Measurements from ENCODE around the gene BATF. TPM values are rescaled to one million over a fixed set of nuclear protein-coding genes. Genes with fewer than 3 reads are reported as not detected.

BATF gene
- total RNA-seq, 1 experiment from 2014 or later: not detected

DNA sequence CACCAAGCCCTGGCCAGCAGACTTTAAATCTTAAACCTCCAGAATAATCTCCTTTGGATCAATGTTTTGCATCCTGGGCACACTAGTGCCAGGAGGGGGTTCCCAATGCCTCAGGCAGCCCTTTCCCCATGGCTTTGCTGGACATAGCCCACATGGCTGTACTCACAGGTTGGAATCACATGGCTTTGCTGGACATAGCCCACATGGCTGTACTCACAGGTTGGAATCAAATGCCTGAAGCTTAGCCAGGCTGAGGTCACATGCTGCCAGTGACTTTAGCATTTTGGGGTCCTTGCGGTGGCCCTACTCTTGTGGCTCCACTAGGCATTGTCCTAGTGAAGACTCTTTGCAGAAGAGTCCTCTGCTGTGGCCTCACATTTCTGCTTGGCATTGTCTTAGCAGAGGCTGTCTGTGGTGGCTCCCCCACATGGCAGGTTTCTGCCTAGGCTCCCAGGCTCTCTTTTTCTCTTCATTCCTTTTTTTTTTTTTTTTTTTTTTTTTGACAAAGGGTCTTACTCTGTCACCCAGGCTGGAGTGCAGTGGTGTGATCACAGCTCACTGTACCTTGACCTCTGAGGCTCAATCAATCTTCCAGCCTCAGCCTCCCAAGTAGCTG, 69.2 kb downstream of the BATF start:
- H3K4me1 ChIP-seq (ENCODE audit: low read length): peaks cover 32% of the 10 kb centered on the region
- H4K20me1 ChIP-seq (ENCODE audit: insufficient read depth, low read depth, low read length): no peaks in the 10 kb centered on the region
- no peak overlapping the region for H3K27ac ChIP-seq (ENCODE audit: low read length)
- no peaks in the 10 kb centered on the region for H3K36me3 ChIP-seq (ENCODE audit: insufficient read depth, low read length)
- H3K79me2 ChIP-seq (ENCODE audit: low read length): no peaks in the 10 kb centered on the region
- H3K9me3 ChIP-seq (ENCODE audit: low read length): no peaks in the 10 kb centered on the region; the same call in 1 of the 2 replicates
- H3K4me3 ChIP-seq (ENCODE audit: low read length): no peak overlapping the region
- H3K9ac ChIP-seq (ENCODE audit: low read length): no peak overlapping the region
- no peak overlapping the region for H2AFZ ChIP-seq (ENCODE audit: low read length)
- H3K27me3 ChIP-seq (ENCODE audit: low read length): 0 out of 2 replicates have a peak, but pooled peaks cover 6% of the 10 kb centered on the region
- no peak overlapping the region for H3K4me2 ChIP-seq (ENCODE audit: low read depth, low read length, poor library complexity, severe bottlenecking)
- peak; percentile 61 for DNase-seq
- H3K9me2 ChIP-seq (replicated peaks; ENCODE audit: insufficient read depth, low read length): no peaks in the 10 kb centered on the region

DNA sequence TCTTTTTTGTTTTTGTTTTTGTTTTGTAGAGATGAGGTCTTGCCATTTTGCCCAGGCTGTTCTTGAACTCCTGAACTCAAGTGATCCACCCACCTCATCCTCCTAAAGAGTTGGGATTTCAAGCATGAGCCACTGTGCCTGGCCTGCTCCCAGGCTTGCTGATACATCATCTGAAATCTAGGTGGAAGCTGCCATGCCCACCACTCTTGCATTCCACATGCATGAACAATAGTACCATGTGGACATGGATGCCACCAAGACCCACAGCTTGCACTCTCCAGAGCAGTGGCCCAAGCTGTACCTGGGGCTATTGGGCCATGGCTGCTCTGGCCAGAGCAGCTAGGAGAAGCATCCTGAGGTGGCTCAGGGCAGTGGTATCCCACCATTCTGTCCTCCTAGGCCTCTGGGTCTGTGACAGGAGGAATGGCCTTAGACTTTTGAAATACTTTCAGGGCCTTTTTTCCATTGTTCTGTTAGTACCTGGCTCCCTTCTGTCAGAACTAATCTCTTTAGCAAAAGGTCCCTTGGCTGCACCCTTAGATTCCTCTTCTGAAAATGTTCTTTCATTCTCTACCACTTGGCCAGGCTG, 69.8 kb downstream of the BATF start:
- Histone ChIP-seq H3K4me2 (ENCODE audit: low read depth, low read length, poor library complexity, severe bottlenecking) (no peak overlapping the region), H3K27me3 (ENCODE audit: low read length) (0 out of 2 replicates have a peak, but pooled peaks cover 4% of the 10 kb centered on the region), H3K79me2 (ENCODE audit: low read length) (no peaks in the 10 kb centered on the region), H3K9ac (ENCODE audit: low read length) (no peak overlapping the region), H2AFZ (ENCODE audit: low read length) (no peak overlapping the region), H3K4me1 (ENCODE audit: low read length) (peaks cover 31% of the 10 kb centered on the region), H3K27ac (ENCODE audit: low read length) (no peak overlapping the region), H3K9me2 (replicated peaks; ENCODE audit: insufficient read depth, low read length) (no peaks in the 10 kb centered on the region), H3K9me3 (ENCODE audit: low read length) (no peaks in the 10 kb centered on the region; the same call in 1 of the 2 replicates), H3K36me3 (ENCODE audit: insufficient read depth, low read length) (no peaks in the 10 kb centered on the region), H3K4me3 (ENCODE audit: low read length) (no peak overlapping the region), H4K20me1 (ENCODE audit: insufficient read depth, low read depth, low read length) (no peaks in the 10 kb centered on the region)
- DNase-seq: no peak

DNA sequence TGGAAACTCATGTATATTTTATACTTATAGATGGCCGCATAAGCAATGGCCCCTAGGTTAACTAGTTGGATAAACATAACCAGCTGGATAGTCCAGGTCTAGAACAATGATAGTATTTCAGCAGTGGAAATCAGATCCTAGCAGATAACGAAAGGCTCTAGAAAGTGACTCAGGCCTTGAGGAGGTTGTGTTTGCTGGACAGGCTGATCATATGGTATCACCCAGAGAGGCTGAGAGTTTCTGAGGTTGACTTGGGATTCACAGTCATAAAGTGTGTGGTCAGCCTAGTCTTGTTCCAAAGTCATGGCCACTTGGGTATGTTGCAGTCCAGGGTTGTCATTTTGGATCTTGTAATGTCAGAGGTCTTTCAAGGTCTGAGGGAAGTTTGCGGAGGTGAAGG, 73.0 kb downstream of the BATF start:
- DNase-seq: no peak
- no peak overlapping the region for H2AFZ ChIP-seq (ENCODE audit: low read length)
- H3K27ac ChIP-seq (ENCODE audit: low read length): no peak overlapping the region
- H3K9me3 ChIP-seq (ENCODE audit: low read length): no peaks in the 10 kb centered on the region; the same call in 1 of the 2 replicates
- no peaks in the 10 kb centered on the region for H4K20me1 ChIP-seq (ENCODE audit: insufficient read depth, low read depth, low read length)
- 0 out of 2 replicates have a peak, but pooled peaks cover 3% of the 10 kb centered on the region for H3K27me3 ChIP-seq (ENCODE audit: low read length)
- H3K9me2 ChIP-seq (replicated peaks; ENCODE audit: insufficient read depth, low read length): no peaks in the 10 kb centered on the region
- no peaks in the 10 kb centered on the region for H3K79me2 ChIP-seq (ENCODE audit: low read length)
- H3K36me3 ChIP-seq (ENCODE audit: insufficient read depth, low read length): no peaks in the 10 kb centered on the region
- H3K9ac ChIP-seq (ENCODE audit: low read length): no peak overlapping the region
- no peak overlapping the region for H3K4me3 ChIP-seq (ENCODE audit: low read length)
- no peak overlapping the region for H3K4me2 ChIP-seq (ENCODE audit: low read depth, low read length, poor library complexity, severe bottlenecking)
- H3K4me1 ChIP-seq (ENCODE audit: low read length): peaks cover 13% of the 10 kb centered on the region

Other genes starting within 250 kb of the BATF start
- gene FOS, start 243.6 kb upstream of the BATF start, total RNA-seq (2014; rRNA removed; shearing (Covaris generic); ENCODE audit: low replicate concordance): 3.8 and 5.5 TPM in 2 replicates
- 8.4 and 15.7 TPM in 2 replicates for gene JDP2, start 94.4 kb upstream of the BATF start, total RNA-seq (2014; rRNA removed; shearing (Covaris generic); ENCODE audit: low replicate concordance)
- not detected in 2 replicates for gene FLVCR2, start 56.2 kb downstream of the BATF start, total RNA-seq (2014; rRNA removed; shearing (Covaris generic); ENCODE audit: low replicate concordance)
- gene ERG28, start 138.4 kb downstream of the BATF start, total RNA-seq (2014; rRNA removed; shearing (Covaris generic); ENCODE audit: low replicate concordance): 19.1 and 48.8 TPM in 2 replicates
- 28.6 and 53.7 TPM in 2 replicates for gene TTLL5, start 138.8 kb downstream of the BATF start, total RNA-seq (2014; rRNA removed; shearing (Covaris generic); ENCODE audit: low replicate concordance)